Large intestine (tissue), 12 donors: ENCODE measurements around the gene TSHR. TPM values are rescaled to one million over a fixed set of nuclear protein-coding genes. Genes with fewer than 3 reads are reported as not detected.
A peak's percentile ranks its signal among the peaks of the same experiment; 100 is the strongest.
"Not testable (repeated sequence)": the region's sequence is repeated elsewhere in the genome, so short reads cannot be mapped to it uniquely, and the experiment has no call there.

Source experiments
- DNase-seq, 2 donors: peaks; one replicate each; pipeline versions ENCODE4 v3.0.0 to v3.0.0-alpha.2; 2013
- H3K27ac ChIP-seq: one replicate; pipeline ENCODE4 v1.5.1; 2013; ENCODE audit warnings: low read length
- H3K27me3 ChIP-seq: 2 replicates; pipeline ENCODE4 v1.6.1; 2013; ENCODE audit warnings: low read length; ENCODE audit not compliant: control insufficient read depth, insufficient read depth
- H3K36me3 ChIP-seq: 2 replicates; pipeline ENCODE4 v1.6.1; 2013; ENCODE audit warnings: low read length; ENCODE audit not compliant: control insufficient read depth, insufficient read depth
- H3K4me1 ChIP-seq: one replicate; pipeline ENCODE4 v1.6.1; 2013; ENCODE audit warnings: low read length; ENCODE audit not compliant: control insufficient read depth, insufficient read depth
- H3K4me3 ChIP-seq: one replicate; pipeline ENCODE4 v1.5.1; 2013; ENCODE audit warnings: low read length
- H3K9me3 ChIP-seq: one replicate; pipeline ENCODE4 v1.6.1; 2013; ENCODE audit warnings: mild to moderate bottlenecking, low read depth, low read length, moderate library complexity; ENCODE audit not compliant: control insufficient read depth
- WGBS: methylation state at CpG from one replicate; pipeline ENCODE4 v1.1.5; 2013; ENCODE audit warnings: low lambda C conversion rate; ENCODE audit not compliant: insufficient coverage; 5-methylcytosine and 5-hydroxymethylcytosine counted together
- long read RNA-seq, 11 donors: transcript quantifications; one replicate each; lab custom pipeline, GENCODE V29; 2026
- polyA plus RNA-seq: library from polyadenylated mRNA; unstranded; fragments of 120-200 nt; gene quantifications from one replicate; pipeline ENCODE4 v1.2.1, GENCODE V29; 2013

Gene TSHR
- 0.16 TPM for polyA plus RNA-seq
- long read RNA-seq, donor 1, result 0 reads
- long read RNA-seq, donor 2, result 0 reads
- long read RNA-seq, donor 3, result 0 reads
- long read RNA-seq, donor 4, result 0 reads
- long read RNA-seq, donor 5, result 0 reads
- long read RNA-seq, donor 6, result 0 reads
- long read RNA-seq, donor 7, result 0 reads
- long read RNA-seq, donor 8, result 0 reads
- long read RNA-seq, donor 9, result 0 reads
- long read RNA-seq, donor 10, result 0 reads
- long read RNA-seq, donor 11, partial matches to known transcripts, result 0 of 1 reads
- long read RNA-seq, donor 11, other reads (novel, unspliced or antisense), result 0 of 1 reads

DNA sequence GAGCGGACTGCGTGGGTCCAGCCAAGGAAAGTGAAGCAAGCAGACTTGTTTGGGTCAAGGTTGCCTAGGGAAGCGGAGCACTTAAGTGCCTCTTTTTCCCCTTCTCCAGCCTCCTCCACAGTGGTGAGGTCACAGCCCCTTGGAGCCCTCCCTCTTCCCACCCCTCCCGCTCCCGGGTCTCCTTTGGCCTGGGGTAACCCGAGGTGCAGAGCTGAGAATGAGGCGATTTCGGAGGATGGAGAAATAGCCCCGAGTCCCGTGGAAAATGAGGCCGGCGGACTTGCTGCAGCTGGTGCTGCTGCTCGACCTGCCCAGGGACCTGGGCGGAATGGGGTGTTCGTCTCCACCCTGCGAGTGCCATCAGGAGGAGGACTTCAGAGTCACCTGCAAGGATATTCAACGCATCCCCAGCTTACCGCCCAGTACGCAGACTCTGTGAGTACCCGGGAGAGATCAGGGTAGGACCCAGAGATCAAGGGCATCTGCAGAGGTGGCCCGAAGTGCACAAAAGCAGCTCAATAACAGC lies at the start of gene TSHR:
TSHR (plus strand) TSS at position 206 of the 526 bp plus-strand sequence; CDS start at position 266, 60 bp downstream.
- Histone ChIP-seq H3K4me1 (peaks cover 3% of the 10 kb centered on the region), H3K27ac (no peak within 1 kb of the TSS), H3K36me3 (no peaks in the 10 kb centered on the region), H3K4me3 (peak within 1 kb of the TSS; percentile 52), H3K27me3 (peaks cover 36% of the 10 kb centered on the region), H3K9me3 (no peaks in the 10 kb centered on the region)
- DNase-seq, result peak in 1 of 2 donors; percentile 10
- WGBS, result no CpG with 5 or more reads among the region's 21 CpGs

DNA sequence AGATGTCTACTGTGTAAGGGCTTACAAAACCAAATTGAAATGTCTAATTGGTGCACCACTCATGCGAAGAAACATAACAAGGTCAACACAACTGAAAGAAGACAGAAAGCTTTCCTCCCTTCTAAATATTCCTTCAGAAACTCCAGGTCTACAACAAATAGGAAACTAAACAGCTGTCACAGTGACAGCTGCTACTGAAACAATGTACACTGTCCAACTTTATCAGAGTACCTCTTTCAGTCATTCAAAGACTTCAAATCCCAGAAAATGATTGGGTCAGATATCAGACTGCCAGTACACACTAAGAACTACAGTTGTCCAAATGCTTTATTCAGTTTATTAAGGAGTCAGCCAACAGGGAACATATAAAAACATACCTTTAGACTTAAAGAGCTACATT lies 49.1 kb upstream of the TSHR start:
- H3K4me1 ChIP-seq, result no peaks in the 10 kb centered on the region
- H3K27me3 ChIP-seq, result no peaks in the 10 kb centered on the region
- no peak for DNase-seq
- H3K36me3 ChIP-seq, result no peaks in the 10 kb centered on the region
- H3K4me3 ChIP-seq, result no peak overlapping the region
- whole genome bisulfite sequencing, result no CpG with 5 or more reads among the region's 1 CpG
- H3K9me3 ChIP-seq, result no peaks in the 10 kb centered on the region
- no peak overlapping the region for H3K27ac ChIP-seq

DNA sequence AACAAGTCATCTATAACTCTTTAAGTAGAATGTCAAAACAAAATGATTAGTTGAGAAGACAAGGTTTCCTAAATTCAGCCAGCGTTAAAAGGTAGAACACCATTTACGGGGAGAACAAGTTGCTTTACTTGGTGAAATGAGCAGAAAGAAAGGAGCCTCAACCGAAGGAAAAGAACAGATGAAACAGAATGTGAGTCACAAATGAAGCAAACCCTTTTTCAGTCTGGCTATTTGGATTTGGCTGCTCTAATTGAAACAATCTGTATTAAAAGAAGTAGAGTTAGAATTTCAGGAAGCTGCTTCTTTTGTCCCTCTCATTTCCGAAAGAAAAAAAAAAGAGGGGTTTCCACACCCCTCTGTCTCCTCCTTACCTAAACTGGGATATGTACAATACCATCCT lies 48.5 kb upstream of the TSHR start:
- 100% methylated on average over 2 of the region's 4 CpGs for WGBS
- H3K4me1 ChIP-seq, result no peaks in the 10 kb centered on the region
- no peak for DNase-seq

DNA sequence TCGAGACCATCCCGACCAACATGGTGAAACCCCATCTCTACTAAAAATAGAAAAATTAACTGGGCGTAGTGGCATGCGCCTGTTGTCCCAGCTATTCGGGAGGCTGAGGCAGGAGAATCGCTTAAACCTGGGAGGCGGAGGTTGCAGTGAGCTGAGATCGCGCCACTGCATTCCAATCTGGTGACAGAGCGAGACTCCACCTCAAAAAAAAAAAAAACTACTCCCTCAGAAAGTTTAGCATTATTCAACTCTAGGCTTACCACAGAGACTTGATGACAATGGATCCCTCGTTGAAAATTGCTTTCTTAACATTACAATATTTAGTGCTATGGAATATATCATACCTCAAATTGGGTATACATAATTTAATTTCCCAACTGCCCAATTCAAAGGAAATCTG lies 43.4 kb upstream of the TSHR start:
- not testable (repeated sequence) for H3K27me3 ChIP-seq, H3K9me3 ChIP-seq, H3K4me1 ChIP-seq, DNase-seq, H3K27ac ChIP-seq, H3K4me3 ChIP-seq, H3K36me3 ChIP-seq
- no CpG with 5 or more reads among the region's 11 CpGs for WGBS

More for the DNA sequence above, 48.5 kb upstream of the TSHR start:
- Histone ChIP-seq H3K4me3 (no peak overlapping the region), H3K27ac (no peak overlapping the region), H3K9me3 (no peaks in the 10 kb centered on the region), H3K36me3 (no peaks in the 10 kb centered on the region), H3K27me3 (no peaks in the 10 kb centered on the region)

DNA sequence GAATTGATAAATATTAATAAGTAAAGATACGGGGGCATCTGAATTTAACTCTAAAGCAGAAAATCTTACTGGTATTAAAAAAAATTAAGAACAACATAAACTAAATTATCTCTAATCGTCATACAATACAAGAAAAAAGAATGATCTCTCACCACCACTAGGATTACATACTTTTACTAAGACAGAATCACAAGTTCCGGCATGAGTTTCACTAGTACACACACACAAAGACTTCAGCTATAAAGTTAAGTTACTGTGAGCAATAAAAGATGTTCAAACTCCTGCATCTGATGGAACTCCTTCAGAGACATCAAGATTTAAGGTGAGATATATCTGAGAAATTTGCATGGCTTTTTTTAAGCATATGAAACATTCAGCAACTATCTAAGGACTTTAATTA lies 35.8 kb upstream of the TSHR start:
- no peaks in the 10 kb centered on the region for H3K9me3 ChIP-seq
- no peaks in the 10 kb centered on the region for H3K4me1 ChIP-seq
- peaks cover 3% of the 10 kb centered on the region for H3K36me3 ChIP-seq
- H3K27me3 ChIP-seq, result no peaks in the 10 kb centered on the region
- H3K27ac ChIP-seq, result no peak overlapping the region
- WGBS, result 100% methylated on average over 2 of the region's 3 CpGs
- no peak for DNase-seq
- H3K4me3 ChIP-seq, result no peak overlapping the region

DNA sequence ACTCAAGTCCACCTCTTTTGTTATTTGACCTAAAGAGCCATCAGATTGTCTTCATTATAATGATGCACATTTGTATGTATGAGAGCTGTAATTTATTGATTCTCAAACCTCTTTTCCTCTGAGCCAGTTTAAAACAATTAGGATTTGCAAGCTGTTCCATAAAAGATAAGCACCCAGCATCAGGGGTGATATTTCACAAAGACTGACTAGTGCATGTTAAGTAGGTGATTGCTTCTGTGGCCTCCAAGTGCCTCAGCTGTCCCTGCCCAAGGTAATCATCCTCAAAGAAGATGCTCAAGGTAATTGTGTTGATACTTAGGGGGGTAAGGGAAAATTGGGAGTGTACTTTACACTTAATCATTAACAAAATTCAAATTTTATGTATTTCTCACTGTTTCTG lies 32.1 kb upstream of the TSHR start:
- H3K4me3 ChIP-seq, result no peak overlapping the region
- H3K36me3 ChIP-seq, result no peaks in the 10 kb centered on the region
- DNase-seq, result no peak
- no peak overlapping the region for H3K27ac ChIP-seq
- no peaks in the 10 kb centered on the region for H3K4me1 ChIP-seq
- no peaks in the 10 kb centered on the region for H3K9me3 ChIP-seq
- H3K27me3 ChIP-seq, result no peaks in the 10 kb centered on the region

DNA sequence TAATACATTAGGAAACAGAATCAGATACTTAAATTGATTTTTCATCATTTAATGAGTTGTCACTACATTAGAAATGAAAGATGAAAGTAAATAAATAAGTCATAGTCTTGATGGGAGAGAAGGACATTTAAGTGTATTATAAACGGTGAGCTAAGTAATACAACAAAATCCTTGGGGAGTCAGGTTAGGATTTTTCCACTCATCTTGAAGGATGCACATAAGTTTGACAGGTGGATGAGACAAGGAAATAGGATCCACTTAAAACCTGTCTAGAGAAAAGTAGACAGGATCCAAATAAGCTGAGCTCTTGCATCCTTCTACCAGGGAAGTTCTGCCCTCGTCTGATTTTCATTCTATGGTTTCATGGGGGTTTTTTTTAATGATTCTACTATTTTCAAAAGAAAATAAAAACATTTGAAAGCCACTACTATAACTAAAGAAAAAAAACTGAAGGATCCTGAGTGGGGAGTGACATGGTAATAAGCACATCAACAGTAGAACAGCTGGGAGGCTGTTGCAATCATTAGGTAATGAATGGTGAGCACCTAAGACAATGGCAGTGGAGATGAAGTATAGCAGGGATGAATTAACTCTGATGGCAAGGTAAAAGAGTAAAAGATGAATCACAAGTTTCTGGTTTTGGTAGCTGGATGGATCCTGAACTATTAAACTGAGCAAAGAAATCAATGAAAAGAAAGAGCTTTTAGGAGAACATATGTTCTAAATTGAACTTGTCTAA lies 30.9 kb upstream of the TSHR start:
- H3K4me3 ChIP-seq, result no peak overlapping the region
- H3K27me3 ChIP-seq, result no peaks in the 10 kb centered on the region
- no peak for DNase-seq
- WGBS, result 83% methylated on average over 1 of the region's 2 CpGs
- H3K27ac ChIP-seq, result no peak overlapping the region
- H3K36me3 ChIP-seq, result no peaks in the 10 kb centered on the region
- no peaks in the 10 kb centered on the region for H3K4me1 ChIP-seq
- no peaks in the 10 kb centered on the region for H3K9me3 ChIP-seq

DNA sequence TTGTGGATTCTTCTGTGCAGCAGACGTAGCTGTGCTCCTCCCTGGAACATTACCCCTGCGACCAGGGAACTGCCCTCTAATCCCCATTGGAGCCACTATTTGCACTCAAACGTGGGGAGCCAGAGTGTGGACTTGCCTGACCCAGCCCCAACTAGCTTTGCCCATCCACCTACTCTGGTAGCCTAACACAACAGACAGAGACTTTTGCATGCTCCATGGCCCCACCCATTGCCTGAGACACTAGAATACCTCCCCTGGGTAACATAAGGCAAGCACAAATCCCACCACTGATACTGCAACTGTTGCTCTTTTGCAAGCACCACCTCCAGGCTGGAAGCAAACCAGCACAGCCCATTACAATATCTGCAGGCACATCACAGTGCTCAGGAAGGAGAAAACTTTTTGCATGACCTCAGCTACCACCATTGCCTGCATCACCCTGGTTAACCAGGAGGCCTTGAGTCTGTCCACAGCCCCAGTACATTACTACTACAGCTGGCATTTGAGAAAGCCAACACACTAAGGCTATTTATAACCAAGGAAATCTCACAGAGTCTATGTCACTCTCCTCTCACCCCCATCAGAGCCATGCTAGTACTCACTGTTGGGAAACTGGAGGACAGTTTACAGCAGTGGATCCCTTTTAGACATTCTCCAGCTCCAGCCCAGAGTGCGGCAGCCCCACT lies 28.9 kb upstream of the TSHR start:
- no peak for DNase-seq
- no peak overlapping the region for H3K27ac ChIP-seq
- no peaks in the 10 kb centered on the region for H3K27me3 ChIP-seq
- no peak overlapping the region for H3K4me3 ChIP-seq
- no peaks in the 10 kb centered on the region for H3K4me1 ChIP-seq
- H3K9me3 ChIP-seq, result no peaks in the 10 kb centered on the region
- no CpG with 5 or more reads among the region's 4 CpGs for WGBS
- no peaks in the 10 kb centered on the region for H3K36me3 ChIP-seq

DNA sequence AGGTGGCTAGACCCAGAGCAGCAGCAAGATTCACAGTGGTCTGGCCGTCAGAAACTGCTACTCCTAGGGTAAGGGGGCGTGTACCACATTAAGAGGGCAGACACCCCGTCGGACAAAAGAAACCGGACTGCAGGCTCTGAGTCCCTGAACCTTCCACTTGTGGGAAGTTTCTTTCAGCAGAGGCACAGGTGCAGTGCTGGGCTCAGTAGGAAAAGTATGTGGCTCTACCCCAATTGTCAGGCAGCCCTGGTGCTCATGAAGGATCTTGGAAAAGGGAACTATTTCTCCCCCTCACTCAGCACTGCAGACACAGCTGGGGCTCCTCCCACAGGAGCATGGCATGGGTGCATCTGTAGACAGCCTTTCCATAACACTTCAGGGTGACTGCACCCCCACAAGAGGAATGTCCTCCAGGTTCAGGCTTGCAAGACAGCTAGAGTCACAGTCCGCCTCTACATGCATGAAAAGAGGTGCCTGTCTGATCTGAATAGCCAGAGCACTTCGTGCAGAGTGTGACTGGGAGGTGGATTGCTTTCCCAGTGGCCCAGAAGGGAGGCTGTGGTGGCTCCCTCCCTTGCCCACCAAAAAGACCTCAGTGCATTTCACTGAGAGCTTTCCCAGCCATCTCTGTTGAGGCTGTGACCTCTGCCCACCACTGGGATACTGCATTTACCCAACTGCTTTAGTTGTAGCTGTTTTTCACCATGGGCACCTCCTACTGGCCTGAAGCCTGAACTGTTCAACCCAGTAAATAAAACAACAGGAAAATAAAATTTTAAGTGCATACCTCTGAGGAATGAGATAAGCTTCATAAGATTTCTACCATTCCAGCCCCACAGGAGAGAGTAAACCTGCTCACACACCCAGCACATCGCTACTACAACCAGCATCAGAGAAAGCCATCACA lies 28.1 kb upstream of the TSHR start:
- no peaks in the 10 kb centered on the region for H3K36me3 ChIP-seq
- H3K27ac ChIP-seq, result no peak overlapping the region
- no peak for DNase-seq
- H3K9me3 ChIP-seq, result no peaks in the 10 kb centered on the region
- no peaks in the 10 kb centered on the region for H3K4me1 ChIP-seq
- no peaks in the 10 kb centered on the region for H3K27me3 ChIP-seq
- no peak overlapping the region for H3K4me3 ChIP-seq
- WGBS, result no CpG with 5 or more reads among the region's 8 CpGs

DNA sequence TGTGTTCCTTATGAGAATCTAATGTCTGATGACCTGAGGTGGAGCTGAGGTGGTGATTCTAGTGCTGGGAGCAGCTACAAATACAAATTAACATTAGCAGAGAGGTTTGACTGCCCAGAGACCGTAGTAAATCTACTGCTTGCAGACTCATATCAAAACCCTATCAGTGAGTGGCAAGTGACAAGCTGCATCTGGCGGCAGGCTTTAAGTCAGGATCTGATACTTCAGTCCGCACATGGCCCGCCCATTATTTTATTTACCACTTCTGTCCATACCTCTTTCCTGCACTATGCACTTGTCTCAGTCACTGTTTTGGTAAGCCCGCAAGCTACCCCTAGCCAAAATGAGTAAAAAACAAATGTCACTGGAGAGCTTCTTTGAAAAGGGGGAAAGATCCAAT lies 25.3 kb upstream of the TSHR start:
- no peaks in the 10 kb centered on the region for H3K4me1 ChIP-seq
- WGBS, result 100% methylated on average over 1 of the region's 5 CpGs
- H3K27me3 ChIP-seq, result no peaks in the 10 kb centered on the region
- no peak overlapping the region for H3K4me3 ChIP-seq
- DNase-seq, result no peak
- no peak overlapping the region for H3K27ac ChIP-seq
- no peaks in the 10 kb centered on the region for H3K36me3 ChIP-seq
- no peaks in the 10 kb centered on the region for H3K9me3 ChIP-seq
